ENCODE measurements around the gene RSPH1.

Gene RSPH1

GRCh38 chr21:42461881-42462877 is 33.8 kb downstream of the RSPH1 start:
- no peak overlapping the region for H3K4me3 ChIP-seq (ENCODE audit: low read depth, low read length)
- in situ Hi-C loops (cut with HindIII; ENCODE audit: low sequenced_read_pairs) = no loop called here
- TF ChIP-seq CTCF (IDR thresholded peaks at IDR 0.05; ENCODE audit: low read depth, low read length, missing control alignments) = no peak
- no peak for DNase-seq (ENCODE audit: low read depth)

- in situ Hi-C loops (cut with HindIII; ENCODE audit: low sequenced_read_pairs) = no loop called here
- no peak overlapping the region for H3K4me3 ChIP-seq (ENCODE audit: low read depth, low read length)
- TF ChIP-seq CTCF (IDR thresholded peaks at IDR 0.05; ENCODE audit: low read depth, low read length, missing control alignments) = no peak
- no peak for DNase-seq (ENCODE audit: low read depth)
Observed at GRCh38 chr21:42461185-42461520, 34.9 kb downstream of the RSPH1 start.

- in situ Hi-C loops (cut with HindIII; ENCODE audit: low sequenced_read_pairs) = no loop called here
- TF ChIP-seq CTCF (IDR thresholded peaks at IDR 0.05; ENCODE audit: low read depth, low read length, missing control alignments) = no peak
- DNase-seq (ENCODE audit: low read depth) = no peak
- H3K4me3 ChIP-seq (ENCODE audit: low read depth, low read length) = no peak overlapping the region
Observed at GRCh38 chr21:42460391-42461184, 35.4 kb downstream of the RSPH1 start.

GRCh38 chr21:42459546-42460215 is 36.3 kb downstream of the RSPH1 start:
- no peak for TF ChIP-seq CTCF (IDR thresholded peaks at IDR 0.05; ENCODE audit: low read depth, low read length, missing control alignments)
- in situ Hi-C loops (cut with HindIII; ENCODE audit: low sequenced_read_pairs) = no loop called here
- H3K4me3 ChIP-seq (ENCODE audit: low read depth, low read length) = no peak overlapping the region
- DNase-seq (ENCODE audit: low read depth) = no peak

GRCh38 chr21:42459082-42459460 is 37.0 kb downstream of the RSPH1 start:
- no peak overlapping the region for H3K4me3 ChIP-seq (ENCODE audit: low read depth, low read length)
- no peak for DNase-seq (ENCODE audit: low read depth)
- in situ Hi-C loops (cut with HindIII; ENCODE audit: low sequenced_read_pairs) = no loop called here
- no peak for TF ChIP-seq CTCF (IDR thresholded peaks at IDR 0.05; ENCODE audit: low read depth, low read length, missing control alignments)

GRCh38 chr21:42456457-42456856 is 39.6 kb downstream of the RSPH1 start:
- DNase-seq (ENCODE audit: low read depth) = no peak
- no peak for TF ChIP-seq CTCF (IDR thresholded peaks at IDR 0.05; ENCODE audit: low read depth, low read length, missing control alignments)
- in situ Hi-C loops (cut with HindIII; ENCODE audit: low sequenced_read_pairs) = no loop called here
- no peak overlapping the region for H3K4me3 ChIP-seq (ENCODE audit: low read depth, low read length)

Data from astrocyte of the cerebellum (primary cell).